NCI-H82 (cell line): ENCODE data around the gene RARS1.

ENCODE experiments used
- DNase-seq: peaks from one replicate; lab custom pipeline; 2025; lab: John Stamatoyannopoulos, UW

RARS1 gene

GRCh38 chr5:168557389-168557788 lies 71.1 kb downstream of the RARS1 start:
- no peak for DNase-seq

- no peak for DNase-seq
These were observed 76.0 kb downstream of the RARS1 start for GRCh38 chr5:168562279-168562678.

DNA sequence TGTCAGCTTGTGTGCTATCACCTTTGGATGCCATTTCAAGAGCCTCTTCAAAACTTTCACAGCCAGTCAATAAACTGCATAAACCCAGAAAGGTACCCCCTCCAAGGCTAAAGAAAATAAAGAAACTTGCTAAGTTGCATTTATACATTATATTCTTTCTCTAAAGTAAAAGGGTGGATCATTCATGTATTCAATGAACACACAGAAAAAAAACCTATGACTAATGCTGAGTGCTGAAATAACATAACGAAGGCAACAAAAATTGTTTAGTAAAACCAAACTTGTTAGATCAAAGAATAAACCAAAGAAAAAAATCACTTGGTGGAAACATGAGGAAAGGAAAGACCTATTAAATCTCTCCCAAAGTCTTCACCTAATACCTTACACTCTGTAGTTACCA lies 77.7 kb downstream of the RARS1 start:
- no peak for DNase-seq

GRCh38 chr5:168568738-168569137 lies 82.5 kb downstream of the RARS1 start:
- no peak for DNase-seq
